Measurements from ENCODE around the gene C1QA. TPM values are rescaled to one million over a fixed set of nuclear protein-coding genes. Genes with fewer than 3 reads are reported as not detected.
A peak's percentile ranks its signal among the peaks of the same experiment; 100 is the strongest.

Gene C1QA
- total and polyA plus RNA-seq, 2 donors (not counting 1 experiment from before 2014, with no cell fraction given) = not detected

DNA sequence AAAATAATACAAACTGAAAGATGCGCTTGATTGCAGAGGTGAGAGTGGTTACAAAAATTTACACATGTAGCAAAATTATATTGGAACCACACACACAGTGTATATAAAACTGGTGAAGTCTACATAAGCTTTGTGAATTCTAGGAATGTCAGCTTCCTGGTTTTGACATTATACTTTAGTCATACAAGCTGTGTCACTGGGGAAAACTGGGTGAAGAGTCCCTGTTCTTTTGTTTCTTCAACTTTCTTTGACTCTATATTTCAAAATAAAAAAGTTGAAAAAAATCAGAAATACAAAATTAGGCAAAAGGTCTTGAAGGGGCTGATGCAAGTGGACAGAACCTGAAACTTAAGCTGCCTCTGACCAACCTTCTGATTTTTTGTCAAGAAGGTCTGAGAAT lies 10.0 kb downstream of the C1QA start:
- Histone ChIP-seq H3K4me3 (replicated peaks in 1 of 4; ENCODE audit: control extremely low read depth in 1 of 4, insufficient read depth in 1 of 4, low read depth in 3 of 4, low read length in 4 of 4) (no peak overlapping the region), H2AFZ (ENCODE audit: low read length) (no peak overlapping the region), H3K36me3 (ENCODE audit: control insufficient read depth, insufficient read depth, low read length) (no peaks in the 10 kb centered on the region), H3K9ac (ENCODE audit: insufficient read depth, low read length) (no peak overlapping the region), H3K4me1 (ENCODE audit: control insufficient read depth, extremely low read depth, insufficient read depth, low read length) (no peaks in the 10 kb centered on the region), H3K79me2 (ENCODE audit: control insufficient read depth, insufficient read depth, low read length) (no peaks in the 10 kb centered on the region), H3K27me3 (ENCODE audit: control insufficient read depth, insufficient read depth, low read length) (no peaks in the 10 kb centered on the region), H3K4me2 (ENCODE audit: extremely low read depth, insufficient read depth, low read length) (no peak overlapping the region), H3K27ac (ENCODE audit: insufficient read depth, low read length) (no peak overlapping the region), H4K20me1 (ENCODE audit: control insufficient read depth, extremely low read depth, insufficient read depth, low read length) (no peaks in the 10 kb centered on the region), H3K9me3 (ENCODE audit: control insufficient read depth, insufficient read depth, low read depth, low read length) (no peaks in the 10 kb centered on the region)
- no peak for TF ChIP-seq CTCF (conservative IDR thresholded peaks at IDR 0.05 in 1 of 2, IDR thresholded peaks at IDR 0.05 in 1 of 2; ENCODE audit: low read depth in 1 of 2, low read length in 2 of 2)
- DNase-seq (ENCODE audit: low read depth in 2 of 2) = peak in 1 of 2 donors; percentile 16

DNA sequence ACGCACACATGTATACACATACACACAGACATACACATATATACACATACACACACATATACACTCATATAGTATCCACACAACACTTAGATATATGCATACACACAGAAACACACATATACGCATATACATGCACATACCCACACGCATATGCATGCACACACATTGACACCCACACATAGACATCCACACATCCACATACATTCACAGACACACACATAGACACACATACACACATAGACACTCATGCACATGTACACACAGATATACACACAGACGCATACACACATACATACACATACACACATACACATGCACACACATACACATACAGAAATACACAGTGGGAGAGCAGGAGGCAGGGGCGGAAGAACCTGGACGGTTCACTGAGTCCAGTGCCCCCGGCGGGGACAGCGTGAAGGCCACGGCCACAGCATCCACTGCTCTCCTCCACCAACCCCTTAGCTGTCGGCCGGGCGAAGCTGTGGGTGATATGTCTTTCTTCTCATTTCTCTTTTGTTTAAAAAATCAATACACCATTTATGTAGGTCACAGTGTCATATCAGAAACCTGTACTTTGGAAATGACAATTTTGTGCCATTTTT lies 13.8 kb downstream of the C1QA start:
- H3K36me3 ChIP-seq (ENCODE audit: control insufficient read depth, insufficient read depth, low read length) = no peaks in the 10 kb centered on the region
- no peak overlapping the region for H3K4me3 ChIP-seq (replicated peaks in 1 of 4; ENCODE audit: control extremely low read depth in 1 of 4, insufficient read depth in 1 of 4, low read depth in 3 of 4, low read length in 4 of 4)
- H3K9me3 ChIP-seq (ENCODE audit: control insufficient read depth, insufficient read depth, low read depth, low read length) = no peaks in the 10 kb centered on the region
- no peak overlapping the region for H2AFZ ChIP-seq (ENCODE audit: low read length)
- H4K20me1 ChIP-seq (ENCODE audit: control insufficient read depth, extremely low read depth, insufficient read depth, low read length) = no peaks in the 10 kb centered on the region
- H3K27me3 ChIP-seq (ENCODE audit: control insufficient read depth, insufficient read depth, low read length) = peaks cover 5% of the 10 kb centered on the region
- H3K9ac ChIP-seq (ENCODE audit: insufficient read depth, low read length) = no peak overlapping the region
- TF ChIP-seq CTCF (conservative IDR thresholded peaks at IDR 0.05 in 1 of 2, IDR thresholded peaks at IDR 0.05 in 1 of 2; ENCODE audit: low read depth in 1 of 2, low read length in 2 of 2) (no peak), EZH2 (IDR thresholded peaks at IDR 0.05; ENCODE audit: low read length, missing control alignments) (peak; percentile 31)
- H3K4me2 ChIP-seq (ENCODE audit: extremely low read depth, insufficient read depth, low read length) = no peak overlapping the region
- DNase-seq (ENCODE audit: low read depth in 2 of 2) = no peak
- H3K27ac ChIP-seq (ENCODE audit: insufficient read depth, low read length) = no peak overlapping the region
- H3K79me2 ChIP-seq (ENCODE audit: control insufficient read depth, insufficient read depth, low read length) = no peaks in the 10 kb centered on the region
- H3K4me1 ChIP-seq (ENCODE audit: control insufficient read depth, extremely low read depth, insufficient read depth, low read length) = no peaks in the 10 kb centered on the region

DNA sequence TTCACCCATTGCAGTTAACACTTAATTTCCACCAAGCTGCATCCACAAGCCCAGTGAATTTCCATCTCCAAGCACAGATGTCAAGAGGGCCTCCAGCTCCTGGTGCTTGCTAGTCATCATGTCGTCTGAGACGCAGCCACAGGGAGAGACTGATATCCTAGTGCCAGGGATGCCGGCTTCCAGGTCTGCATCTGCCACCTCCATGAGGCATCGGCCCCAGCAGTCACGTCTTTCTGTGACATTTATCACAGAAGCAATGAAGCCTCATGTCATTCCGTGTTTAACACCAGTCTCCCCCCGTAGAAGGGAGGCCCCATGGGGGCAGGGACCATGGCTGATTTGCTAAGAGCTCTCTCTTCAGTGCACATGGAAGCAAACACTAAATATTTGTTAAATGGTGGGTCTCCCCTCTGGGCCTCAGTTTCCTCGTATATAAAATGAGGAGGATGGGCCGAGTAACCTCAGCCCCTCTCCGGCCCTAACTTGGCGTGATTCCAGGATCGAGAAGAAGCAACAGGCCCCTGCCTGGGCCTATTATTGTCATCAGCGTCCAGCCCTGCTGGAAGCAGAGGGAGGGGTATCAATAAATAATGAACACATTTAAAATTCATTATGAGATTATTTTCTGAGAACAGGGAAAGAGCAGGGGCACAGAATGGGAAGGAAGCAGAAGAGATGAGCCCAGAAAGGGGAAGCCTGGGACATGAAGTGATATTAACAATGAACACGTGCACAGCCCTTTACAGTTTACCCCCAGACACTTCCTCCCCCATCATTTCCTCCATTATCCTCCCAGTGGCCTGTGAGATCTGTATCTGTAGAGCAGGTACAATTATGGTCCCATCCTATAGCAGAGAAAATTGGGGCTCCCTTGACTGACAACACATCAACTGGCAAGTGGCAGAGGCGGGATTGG lies 15.8 kb downstream of the C1QA start:
- Histone ChIP-seq H2AFZ (ENCODE audit: low read length) (no peak overlapping the region), H3K4me2 (ENCODE audit: extremely low read depth, insufficient read depth, low read length) (no peak overlapping the region), H3K79me2 (ENCODE audit: control insufficient read depth, insufficient read depth, low read length) (no peaks in the 10 kb centered on the region), H3K36me3 (ENCODE audit: control insufficient read depth, insufficient read depth, low read length) (no peaks in the 10 kb centered on the region), H3K4me1 (ENCODE audit: control insufficient read depth, extremely low read depth, insufficient read depth, low read length) (no peaks in the 10 kb centered on the region), H4K20me1 (ENCODE audit: control insufficient read depth, extremely low read depth, insufficient read depth, low read length) (no peaks in the 10 kb centered on the region), H3K9ac (ENCODE audit: insufficient read depth, low read length) (no peak overlapping the region), H3K27ac (ENCODE audit: insufficient read depth, low read length) (no peak overlapping the region), H3K27me3 (ENCODE audit: control insufficient read depth, insufficient read depth, low read length) (peaks cover 13% of the 10 kb centered on the region), H3K9me3 (ENCODE audit: control insufficient read depth, insufficient read depth, low read depth, low read length) (no peaks in the 10 kb centered on the region), H3K4me3 (replicated peaks in 1 of 4; ENCODE audit: control extremely low read depth in 1 of 4, insufficient read depth in 1 of 4, low read depth in 3 of 4, low read length in 4 of 4) (no peak overlapping the region)
- no peak for DNase-seq (ENCODE audit: low read depth in 2 of 2)
- TF ChIP-seq EZH2 (IDR thresholded peaks at IDR 0.05; ENCODE audit: low read length, missing control alignments) (no peak), CTCF (conservative IDR thresholded peaks at IDR 0.05 in 1 of 2, IDR thresholded peaks at IDR 0.05 in 1 of 2; ENCODE audit: low read depth in 1 of 2, low read length in 2 of 2) (no peak)

All from fibroblast of lung (primary cell).